Measurements from ENCODE around the gene ESPN. TPM values are rescaled to one million over a fixed set of nuclear protein-coding genes. Genes with fewer than 3 reads are reported as not detected.

The ESPN gene
- total and polyA plus RNA-seq, 2 of the 8 experiments (the other 6 are each of a cell fraction or from before 2014, with no cell fraction given) = 5.2 to 16.3 TPM

- DNase-seq (ENCODE audit: low read depth in 1 of 2, low spot score in 2 of 2) (no peak), FAIRE-seq (no peak)
- Histone ChIP-seq H3K18ac (ENCODE audit: extremely low read depth, low read length) (no peak overlapping the region), H3K23me2 (ENCODE audit: low read depth, low read length) (no peaks in the 10 kb centered on the region), H2BK5ac (ENCODE audit: low read depth, low read length) (no peak overlapping the region), H3K4me2 (ENCODE audit: insufficient read depth in 1 of 2, low read depth in 2 of 2, low read length in 2 of 2) (no peak overlapping the region), H4K8ac (ENCODE audit: extremely low read depth, insufficient read depth, low read length) (peak overlapping the region; percentile 79; the same call in 1 of the 2 replicates), H3K4ac (replicated peaks; ENCODE audit: insufficient read length, low read depth, low read length) (no peak overlapping the region), H3K4me3 (ENCODE audit: extremely low read depth in 1 of 4, insufficient read depth in 2 of 4, low read depth in 3 of 4, low read length in 4 of 4) (no peak overlapping the region), H3K9ac (replicated peaks in 1 of 4; ENCODE audit: extremely low read depth in 1 of 4, low read depth in 3 of 4, low read length in 3 of 4) (no peak overlapping the region; a peak in 1 of 7 replicates), H3K36me3 (ENCODE audit: control insufficient read depth in 2 of 4, insufficient read depth in 4 of 4, low read length in 3 of 4) (no peaks in the 10 kb centered on the region), H3K56ac (replicated peaks; ENCODE audit: insufficient read length, low read depth, low read length) (no peak overlapping the region), H4K5ac (ENCODE audit: insufficient read length, low read depth, low read length) (no peak overlapping the region), H3K14ac (ENCODE audit: insufficient read length) (no peak overlapping the region), H3K4me1 (replicated peaks in 1 of 4; ENCODE audit: control insufficient read depth in 3 of 4, insufficient read depth in 4 of 4, low read length in 3 of 4) (no peaks in the 10 kb centered on the region; a peak in 3 of 7 replicates), H3K79me2 (ENCODE audit: control insufficient read depth in 1 of 2, insufficient read depth in 2 of 2, low read length in 2 of 2) (no peaks in the 10 kb centered on the region), H2BK20ac (ENCODE audit: low read length) (no peak overlapping the region), H3K27me3 (replicated peaks in 1 of 4; ENCODE audit: control insufficient read depth in 3 of 4, extremely low read depth in 1 of 4, insufficient read depth in 3 of 4, low read length in 3 of 4) (no peaks in the 10 kb centered on the region), H2AK5ac (ENCODE audit: low read depth, low read length) (no peak overlapping the region), H3K27ac (ENCODE audit: low read depth, low read length) (no peak overlapping the region), H2BK120ac (replicated peaks; ENCODE audit: low read depth, low read length) (no peak overlapping the region), H2AFZ (ENCODE audit: low read length) (no peak overlapping the region), H2BK12ac (ENCODE audit: low read depth, low read length) (no peak overlapping the region), H3K79me1 (ENCODE audit: low read depth, low read length) (no peaks in the 10 kb centered on the region; the same call in 1 of the 2 replicates), H2BK15ac (ENCODE audit: low read length) (no peak overlapping the region), H3K9me3 (ENCODE audit: insufficient read depth in 2 of 2, low read depth in 1 of 2, low read length in 1 of 2) (no peaks in the 10 kb centered on the region), H3K23ac (ENCODE audit: insufficient read length) (no peak overlapping the region), H4K91ac (replicated peaks; ENCODE audit: insufficient read length, low read length) (no peak overlapping the region), H4K20me1 (replicated peaks in 1 of 2; ENCODE audit: control insufficient read depth in 1 of 2, insufficient read depth in 2 of 2, low read length in 2 of 2) (no peaks in the 10 kb centered on the region)
- POLR2A ChIA-PET (ENCODE audit: partially characterized antibody) = no interaction called here
- TF ChIP-seq MAX (IDR thresholded peaks at IDR 0.05) = no peak
- 95% methylated on average over 10 of the region's 10 CpGs; no CpG with 5 or more reads in 1 of the 2 experiments for WGBS, 2 experiments (ENCODE audit: extremely low coverage in 1 of 2, insufficient coverage in 1 of 2, insufficient read length in 1 of 2, insufficient replicate concordance in 2 of 2, low coverage in 1 of 2, low lambda C conversion rate in 2 of 2, missing lambda C conversion rate in 1 of 2)
- CTCF ChIA-PET (ENCODE audit: partially characterized antibody) = interaction anchor here (1.0 to 1.3 kb wide), 3 partner anchors 14 to 89 kb away, joined by 3 to 4 read pairs (median 3); no protein-coding TSS in a partner anchor
These were observed 85.3 kb downstream of the ESPN start for GRCh38 chr1:6509919-6510291.

Data from H1 (cell line).